HG02852 (cell line): ENCODE measurements around the gene MGAT3.

Source experiments
- ATAC-seq: cut with Tn5 transposase; IDR thresholded peaks from one replicate; pipeline ENCODE4 v1.9.1; 2021; ENCODE audit warnings: mild to moderate bottlenecking, moderate library complexity; ENCODE audit not compliant: unreplicated experiment

MGAT3 gene

DNA sequence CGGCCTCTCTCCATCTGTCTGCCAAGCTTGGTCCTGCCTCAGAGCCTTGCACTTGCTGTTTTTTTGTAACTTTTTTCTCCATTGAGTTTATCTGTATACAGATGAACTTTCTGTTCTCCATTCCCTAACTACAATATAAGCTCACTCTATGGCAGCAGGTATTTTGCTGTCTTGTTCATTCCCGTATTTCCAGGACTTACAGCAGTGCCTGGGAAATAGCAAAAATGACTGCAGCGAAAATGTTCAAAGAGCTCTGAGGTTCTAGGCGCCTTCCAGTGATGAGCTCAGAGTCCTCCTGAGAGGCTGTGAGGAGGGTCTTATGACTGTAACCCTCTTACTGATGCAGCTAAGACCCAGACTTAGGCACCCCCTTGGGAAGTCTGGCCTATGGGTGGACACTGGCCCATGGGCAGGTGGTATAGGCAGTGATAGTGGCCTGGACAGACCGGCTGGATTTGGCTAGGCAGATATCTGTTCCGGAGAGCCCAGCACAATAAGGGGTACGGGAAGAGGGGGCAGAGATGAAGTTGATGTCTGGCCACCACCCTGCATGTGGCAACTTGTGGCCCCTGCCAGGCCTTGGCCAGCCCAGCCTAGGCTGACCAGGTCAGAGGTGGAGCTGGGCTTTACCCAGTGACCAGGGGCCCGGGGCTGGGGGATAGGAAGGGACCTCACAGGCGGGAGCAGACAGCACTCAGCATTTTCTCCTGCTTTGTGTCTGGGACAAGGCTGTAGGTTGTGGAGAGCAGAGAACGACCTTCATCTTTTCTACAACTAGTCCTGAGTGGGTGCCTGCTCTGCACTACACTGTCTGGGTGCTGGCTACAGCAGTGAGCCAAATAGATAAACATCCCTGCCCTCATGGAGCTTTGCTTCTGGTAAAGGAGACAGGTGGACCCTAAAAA, 68.2 kb downstream of the MGAT3 start:
- no peak for ATAC-seq

DNA sequence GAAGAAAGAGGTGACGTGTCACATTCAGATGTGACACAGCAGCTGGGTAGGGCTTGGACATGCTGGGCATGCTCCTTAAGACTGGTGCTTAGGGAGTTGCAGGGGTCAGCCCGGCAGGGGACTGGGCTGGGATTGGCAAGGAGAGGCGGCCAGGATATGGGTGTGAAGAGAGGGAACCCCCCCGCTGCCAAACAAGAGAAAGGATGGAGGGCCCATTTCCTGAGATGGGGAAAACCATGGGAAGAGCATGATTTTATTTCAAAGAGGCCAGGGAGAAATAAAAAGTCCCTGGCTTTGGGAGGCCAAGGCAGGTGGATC, 68.8 kb downstream of the MGAT3 start:
- ATAC-seq, result no peak

DNA sequence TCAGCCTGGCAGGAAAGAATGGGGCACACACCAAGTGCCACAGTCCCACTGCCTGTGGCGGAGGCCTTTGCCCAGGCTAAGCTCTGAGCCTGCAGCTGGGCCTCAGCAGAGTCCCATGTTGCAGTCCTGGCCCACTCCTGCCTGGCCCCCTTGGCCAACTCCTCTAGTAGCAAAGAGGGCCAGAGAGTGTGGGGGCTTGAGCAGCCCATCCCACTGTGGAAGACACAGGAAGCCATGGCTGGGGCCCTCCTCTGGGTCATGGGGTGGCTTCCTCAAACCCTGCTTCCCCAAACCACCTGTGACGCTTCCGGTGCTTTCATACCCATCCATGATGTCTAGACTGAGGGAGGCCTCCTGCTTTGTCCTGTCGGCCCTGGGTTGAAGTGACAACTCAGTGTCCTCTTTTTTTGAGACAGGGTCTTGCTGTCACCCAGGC, 69.9 kb downstream of the MGAT3 start:
- ATAC-seq, result no peak

DNA sequence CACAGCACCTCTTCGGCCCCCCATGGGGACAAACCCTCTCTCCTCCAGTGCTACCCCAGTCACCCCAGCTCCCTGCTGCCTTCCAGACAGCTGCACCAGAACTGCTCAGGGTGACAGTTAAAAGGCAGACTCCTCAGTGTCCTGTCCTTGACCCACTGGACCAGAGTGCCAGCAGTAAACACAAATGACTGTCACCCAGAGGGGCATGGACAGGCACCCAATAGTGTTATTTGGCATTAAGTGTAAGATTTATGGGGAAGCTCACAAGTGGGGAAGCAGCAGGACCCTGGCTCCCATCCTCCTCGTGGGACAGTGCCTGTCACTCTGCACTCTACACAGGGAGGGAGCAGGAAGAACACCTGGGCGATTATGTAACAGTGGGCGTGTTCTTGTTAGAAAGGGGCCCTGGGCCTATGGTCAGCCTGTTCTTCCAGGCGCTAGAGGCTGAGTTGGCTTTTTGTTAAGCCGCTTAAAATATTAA, 70.7 kb downstream of the MGAT3 start:
- no peak for ATAC-seq

DNA sequence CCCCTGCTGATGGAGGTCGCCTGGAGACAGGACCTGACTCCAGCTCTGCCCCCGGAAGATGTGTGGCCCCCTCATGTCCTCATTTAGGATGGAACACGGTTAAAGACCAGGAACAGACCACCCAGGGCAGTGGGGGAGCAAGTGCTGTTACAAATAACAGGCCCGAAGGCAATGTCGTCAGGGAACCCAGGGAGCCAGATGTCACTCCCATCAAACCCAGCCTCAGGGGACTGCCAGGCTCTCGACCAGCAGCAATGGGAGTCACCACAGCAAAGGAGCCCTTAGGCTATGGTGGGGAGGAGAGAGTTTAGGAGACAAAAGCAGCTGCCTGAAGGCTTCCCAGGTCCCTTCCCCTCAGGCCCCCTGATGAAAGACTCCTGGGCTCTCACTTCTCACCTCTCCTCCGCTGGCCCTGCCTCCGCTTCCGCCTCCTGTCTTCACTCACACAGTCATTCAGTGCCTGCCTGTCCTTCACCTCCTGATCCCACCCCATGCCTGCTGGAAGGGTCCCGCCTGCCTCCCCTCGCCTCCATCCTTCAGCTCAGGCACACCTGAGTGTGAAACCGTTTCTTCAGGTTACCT, 71.4 kb downstream of the MGAT3 start:
- ATAC-seq, result no peak

DNA sequence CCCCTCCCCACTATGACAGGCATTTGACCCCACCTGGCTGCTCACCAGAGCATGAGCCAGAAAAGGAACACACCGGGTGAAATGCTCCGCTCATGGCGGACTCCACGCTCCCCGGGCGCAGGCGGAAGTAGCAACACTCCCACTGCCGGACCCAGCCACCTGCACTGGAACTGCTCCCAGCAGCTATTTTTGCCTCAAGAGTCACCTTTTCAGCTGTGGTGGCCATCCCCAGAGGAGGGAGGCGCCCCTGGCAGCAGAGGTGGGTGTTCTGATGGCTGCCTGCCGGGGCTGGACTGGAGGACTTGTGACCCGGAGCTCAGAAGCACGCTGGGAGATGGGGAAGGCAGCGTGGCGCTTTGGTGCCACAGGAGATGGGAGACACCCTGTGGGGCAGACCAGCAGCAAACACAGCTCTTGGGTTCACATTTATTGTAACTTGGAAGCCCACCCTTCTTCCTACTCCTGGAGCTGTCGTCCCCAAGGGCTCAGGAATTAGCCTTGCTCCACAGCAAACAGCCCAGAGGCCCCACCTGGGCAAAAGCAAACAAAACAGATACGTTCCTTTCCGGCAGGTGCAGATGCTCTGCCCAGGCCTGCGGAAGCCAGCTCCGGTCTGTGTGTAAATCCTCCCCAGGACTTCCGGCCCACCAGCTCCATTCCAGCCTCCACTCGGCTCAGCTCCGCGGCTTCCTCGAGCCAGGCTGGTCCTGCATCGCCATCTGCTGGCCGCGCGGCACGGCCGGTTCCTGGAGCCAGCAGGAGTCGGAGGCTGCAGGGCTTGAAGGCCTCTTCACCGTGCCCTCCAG, 72.1 kb downstream of the MGAT3 start:
- no peak for ATAC-seq

DNA sequence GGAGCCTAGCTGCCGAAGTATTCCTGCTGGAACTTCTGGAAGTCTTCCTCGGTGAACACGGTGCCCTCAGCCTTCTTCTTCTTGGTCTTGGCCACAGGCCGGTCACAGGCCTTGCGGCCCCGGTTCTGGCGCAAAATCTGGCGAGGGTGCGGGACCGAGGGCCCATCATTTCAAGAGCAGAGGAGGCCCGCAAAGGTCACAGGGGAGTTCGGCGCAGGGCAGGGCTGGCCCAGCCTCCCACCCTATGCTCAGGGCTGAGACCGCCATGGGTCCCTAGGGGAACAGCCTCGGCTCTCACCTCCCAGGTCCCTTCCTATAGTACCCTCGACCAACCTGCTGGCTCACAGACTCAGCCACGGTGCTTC, 72.7 kb downstream of the MGAT3 start:
- ATAC-seq, result no peak

DNA sequence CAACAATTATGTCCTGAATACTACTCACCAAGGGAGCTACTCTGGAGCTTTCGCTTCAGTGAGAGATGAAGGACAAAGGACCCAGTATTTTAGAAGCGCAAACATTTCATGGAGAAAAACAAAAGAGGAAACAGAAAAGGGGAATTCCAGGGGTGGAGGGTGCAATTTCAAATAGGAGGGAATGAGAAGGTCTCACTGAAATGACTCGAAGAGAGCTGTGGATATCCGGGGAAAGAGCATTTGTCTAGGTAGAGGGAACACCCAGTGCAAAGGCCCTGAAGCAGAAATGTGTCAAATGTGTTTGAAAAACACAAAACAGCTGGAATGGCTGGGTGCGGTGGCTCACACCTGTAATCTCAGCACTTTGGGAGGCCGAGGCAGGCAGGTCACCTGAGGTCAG, 73.3 kb downstream of the MGAT3 start:
- no peak for ATAC-seq

DNA sequence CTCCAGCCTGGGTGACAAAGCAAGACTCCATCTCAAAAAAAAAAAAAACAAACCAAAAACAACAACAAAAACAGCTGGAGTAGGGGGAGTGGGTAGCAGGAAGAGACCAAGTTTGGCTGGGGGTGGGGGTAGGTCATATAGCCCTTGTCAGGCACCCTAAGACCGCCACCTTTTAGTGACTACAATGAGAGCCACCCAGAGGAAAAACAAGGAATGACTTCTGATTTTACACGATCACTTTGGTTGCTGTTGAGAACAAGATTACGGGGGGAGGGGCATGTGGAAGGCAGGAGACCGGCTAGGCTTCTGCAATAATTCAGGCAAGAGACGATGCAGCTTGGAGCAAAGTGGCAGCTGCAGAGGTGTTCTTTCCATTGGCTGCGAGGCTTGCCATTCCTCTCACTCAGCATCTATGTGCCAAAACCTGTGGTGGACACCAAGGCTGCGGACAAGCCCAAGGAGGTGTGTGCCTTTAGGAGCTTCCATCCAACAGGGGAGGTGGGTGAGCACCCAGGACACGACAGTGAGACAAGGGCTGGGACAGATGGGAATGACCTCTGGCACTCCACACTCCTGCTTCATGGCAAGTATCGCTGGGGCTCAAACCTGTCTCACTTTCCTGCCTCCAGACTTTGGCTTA, 74.0 kb downstream of the MGAT3 start:
- ATAC-seq, result no peak

DNA sequence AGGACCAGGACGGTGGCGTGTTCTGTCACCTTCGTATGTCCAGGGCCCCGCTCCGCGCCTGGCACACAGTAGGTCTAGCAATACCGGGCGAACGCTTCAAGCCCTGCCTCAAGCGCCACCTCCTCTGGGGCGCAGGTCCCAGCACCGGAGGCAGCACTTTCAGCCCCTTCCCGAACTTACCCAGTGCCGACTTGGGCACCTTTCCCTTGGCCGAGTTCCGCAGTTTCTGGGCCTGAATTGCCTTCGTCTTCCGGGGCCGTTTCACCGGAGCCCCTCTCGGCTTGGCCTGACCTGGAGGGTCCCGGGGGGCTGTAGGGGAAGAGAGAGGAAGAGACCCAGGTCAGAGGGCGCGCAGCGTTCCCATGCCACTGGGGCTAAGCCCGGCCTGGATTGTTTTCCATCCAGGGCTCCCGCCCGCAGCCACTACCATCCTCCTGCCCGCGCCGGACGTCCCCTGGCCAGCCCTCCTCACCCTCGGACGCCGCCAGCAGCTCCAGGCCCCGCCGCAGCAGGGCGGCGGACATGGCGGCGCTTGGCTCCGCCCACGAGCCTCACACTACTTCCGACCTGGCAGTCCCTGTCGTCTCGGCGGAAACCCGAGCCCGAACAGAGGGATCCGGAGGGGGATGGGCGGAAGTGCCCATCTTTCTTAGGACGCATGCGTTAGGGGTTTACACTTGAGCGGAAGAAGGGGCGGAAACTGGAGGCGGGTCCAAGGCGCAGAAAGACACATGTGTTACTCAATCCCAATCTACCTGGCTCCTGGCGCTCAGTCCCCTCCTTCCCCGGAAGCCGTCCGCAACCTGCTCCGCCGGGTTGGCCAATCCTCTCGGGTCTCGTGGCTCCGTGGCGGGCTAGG, 75.6 kb downstream of the MGAT3 start, which contains the start of gene RPS19BP1:
RPS19BP1 (minus strand) TSS at position 534 of the 859 bp plus-strand sequence; CDS start at position 524, 10 bp downstream.
- peak; percentile 70 for ATAC-seq

DNA sequence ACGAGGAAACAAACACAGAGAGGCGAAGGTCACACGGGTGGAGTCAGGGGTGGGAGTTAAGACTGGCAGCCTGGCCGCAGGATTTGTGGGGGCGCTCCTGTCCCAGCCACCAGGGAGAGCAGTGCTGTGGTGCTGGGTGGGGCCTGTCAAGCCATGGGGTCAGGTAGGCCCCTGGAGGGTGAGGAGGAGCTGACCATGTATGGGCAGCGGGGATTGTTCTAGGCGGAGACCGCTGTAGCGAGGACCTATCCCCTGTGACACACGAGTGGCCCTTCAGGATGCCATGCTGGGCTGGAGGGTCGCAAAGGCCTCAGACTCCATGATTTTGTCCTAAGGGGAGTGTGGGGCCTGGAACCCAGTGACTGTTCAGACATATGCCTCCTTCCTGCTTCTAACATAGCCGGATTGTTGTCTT, 77.3 kb downstream of the MGAT3 start:
- no peak for ATAC-seq

DNA sequence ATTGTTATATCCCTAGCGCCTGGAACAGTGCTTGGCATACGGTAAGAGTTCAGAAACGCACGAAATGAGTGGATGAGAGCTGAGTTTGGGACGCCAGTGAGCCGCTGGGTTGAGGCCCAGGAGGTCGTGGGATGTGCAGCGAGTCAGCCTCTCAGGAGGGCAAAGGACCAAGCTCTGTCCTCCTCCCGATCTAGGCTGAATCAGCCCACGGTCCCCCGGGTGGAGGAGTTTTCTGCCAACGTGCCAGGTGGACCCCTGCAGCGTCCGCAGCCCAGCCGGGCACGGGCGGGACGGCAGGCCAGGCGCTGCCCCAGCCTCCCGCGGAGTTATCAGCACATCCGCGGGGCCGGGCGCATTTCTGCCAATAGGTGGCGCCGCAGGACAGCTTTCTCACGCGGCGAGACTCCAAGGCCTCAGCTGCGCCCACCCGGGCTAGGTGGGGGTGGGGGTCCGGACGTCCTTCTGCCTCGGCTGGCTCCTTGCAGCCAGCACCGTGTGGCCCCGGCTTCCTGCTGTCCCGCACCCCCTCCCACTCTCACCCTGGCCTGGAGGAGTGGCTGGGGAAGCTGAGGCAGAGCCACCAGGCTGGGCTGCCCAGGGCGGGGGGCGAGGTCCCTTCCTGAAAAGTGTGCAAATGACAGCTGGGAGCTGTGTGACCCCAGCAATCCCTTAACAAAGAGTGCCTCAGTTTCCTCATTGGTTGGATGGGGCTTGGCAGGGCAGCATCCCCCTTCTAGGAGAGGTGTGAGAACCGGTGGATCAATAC, 78.0 kb downstream of the MGAT3 start:
- no peak for ATAC-seq

DNA sequence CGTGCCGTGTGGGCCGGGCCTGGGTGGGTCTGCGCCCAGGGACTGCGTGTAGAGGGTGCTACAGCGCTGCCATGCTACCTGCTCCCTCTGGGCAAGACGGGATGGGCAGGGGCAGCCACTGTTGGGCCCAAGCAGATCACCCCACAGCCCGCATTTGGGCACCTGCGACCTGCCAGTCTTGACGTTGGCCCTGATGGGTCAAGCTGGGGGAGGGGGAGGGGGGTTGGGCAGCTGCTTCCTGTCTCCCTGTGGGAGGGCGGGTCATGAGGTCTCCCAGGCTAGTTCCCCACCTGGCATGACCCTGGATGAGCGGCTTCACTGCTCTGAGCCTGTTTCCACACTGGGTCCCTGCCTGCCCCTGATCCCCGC, 78.5 kb downstream of the MGAT3 start:
- ATAC-seq, result no peak

DNA sequence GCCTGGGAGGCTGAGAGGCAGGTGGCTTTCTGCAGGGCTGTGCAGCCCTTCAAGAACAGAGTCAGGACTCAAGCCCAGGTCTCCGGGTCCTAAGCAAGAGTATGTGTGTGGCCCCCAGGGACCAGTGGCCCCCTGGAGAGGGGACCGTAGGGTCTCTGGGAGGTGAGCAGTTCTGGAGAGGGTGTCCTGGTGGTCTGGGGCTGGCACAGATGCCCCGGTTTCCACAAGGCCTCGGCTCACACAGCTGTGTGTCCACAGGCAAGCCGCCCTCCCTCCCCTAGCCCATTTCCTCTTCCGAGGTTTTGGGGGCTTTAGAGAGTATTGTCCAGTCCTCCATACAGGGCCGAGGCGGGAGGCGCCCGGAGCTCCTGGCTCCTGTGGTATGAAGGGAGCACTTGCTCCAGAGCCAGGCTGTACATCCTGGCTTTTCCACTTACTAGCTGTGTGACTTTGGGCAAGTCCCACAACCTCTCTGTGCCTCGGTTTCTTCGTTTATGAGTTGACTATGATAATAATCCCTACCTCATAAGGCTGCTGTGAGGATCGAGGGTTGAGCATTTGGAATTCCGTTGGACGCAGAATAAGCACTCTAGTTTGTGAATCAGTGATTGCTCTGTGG, 79.1 kb downstream of the MGAT3 start:
- ATAC-seq, result no peak

DNA sequence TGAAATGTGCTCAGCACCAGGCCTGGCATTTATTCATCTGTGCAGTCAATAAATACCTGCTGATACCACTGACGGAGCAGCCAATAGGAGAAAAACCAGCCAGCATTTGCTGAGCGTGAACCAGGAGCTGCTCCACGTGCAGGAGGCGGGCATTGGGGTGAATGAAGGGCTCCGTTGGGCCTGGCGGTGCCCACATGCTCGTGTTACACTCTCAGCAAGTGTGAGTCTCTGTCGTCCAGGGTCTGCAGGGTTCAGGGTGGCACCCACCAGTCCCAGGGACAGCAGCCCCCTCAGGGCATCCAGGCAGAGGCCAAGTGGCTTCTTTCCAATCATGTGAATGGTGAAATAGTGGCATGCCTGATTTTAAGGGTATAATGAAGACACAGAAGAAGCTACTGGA, 79.9 kb downstream of the MGAT3 start:
- no peak for ATAC-seq

DNA sequence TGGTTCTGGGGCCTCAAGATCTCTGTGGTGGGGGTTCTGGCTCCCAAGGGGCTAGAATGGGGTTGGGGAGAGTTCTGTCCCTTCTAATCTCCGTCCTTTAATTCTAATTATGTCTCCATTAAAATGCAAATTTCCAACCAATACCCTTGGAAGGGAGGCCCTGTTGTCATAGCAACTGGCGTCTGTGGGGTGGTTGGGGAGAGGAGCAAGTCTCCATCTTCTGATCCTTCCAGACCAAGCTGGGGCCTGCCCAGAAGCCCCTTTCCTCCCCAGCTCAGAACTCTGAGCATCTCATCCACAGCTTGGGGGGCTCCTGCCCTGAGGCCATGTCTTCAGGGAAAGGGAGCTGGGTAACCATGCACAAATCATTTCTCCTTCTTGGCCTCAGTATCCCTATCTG, 81.2 kb downstream of the MGAT3 start:
- ATAC-seq, result no peak
